NCI-H524 (cell line): Measurements from ENCODE around the gene CCIN.

Experiments
- DNase-seq, 2 experiments: peaks; one replicate each; lab custom pipeline; 2025; lab: John Stamatoyannopoulos, UW

The CCIN gene

DNA sequence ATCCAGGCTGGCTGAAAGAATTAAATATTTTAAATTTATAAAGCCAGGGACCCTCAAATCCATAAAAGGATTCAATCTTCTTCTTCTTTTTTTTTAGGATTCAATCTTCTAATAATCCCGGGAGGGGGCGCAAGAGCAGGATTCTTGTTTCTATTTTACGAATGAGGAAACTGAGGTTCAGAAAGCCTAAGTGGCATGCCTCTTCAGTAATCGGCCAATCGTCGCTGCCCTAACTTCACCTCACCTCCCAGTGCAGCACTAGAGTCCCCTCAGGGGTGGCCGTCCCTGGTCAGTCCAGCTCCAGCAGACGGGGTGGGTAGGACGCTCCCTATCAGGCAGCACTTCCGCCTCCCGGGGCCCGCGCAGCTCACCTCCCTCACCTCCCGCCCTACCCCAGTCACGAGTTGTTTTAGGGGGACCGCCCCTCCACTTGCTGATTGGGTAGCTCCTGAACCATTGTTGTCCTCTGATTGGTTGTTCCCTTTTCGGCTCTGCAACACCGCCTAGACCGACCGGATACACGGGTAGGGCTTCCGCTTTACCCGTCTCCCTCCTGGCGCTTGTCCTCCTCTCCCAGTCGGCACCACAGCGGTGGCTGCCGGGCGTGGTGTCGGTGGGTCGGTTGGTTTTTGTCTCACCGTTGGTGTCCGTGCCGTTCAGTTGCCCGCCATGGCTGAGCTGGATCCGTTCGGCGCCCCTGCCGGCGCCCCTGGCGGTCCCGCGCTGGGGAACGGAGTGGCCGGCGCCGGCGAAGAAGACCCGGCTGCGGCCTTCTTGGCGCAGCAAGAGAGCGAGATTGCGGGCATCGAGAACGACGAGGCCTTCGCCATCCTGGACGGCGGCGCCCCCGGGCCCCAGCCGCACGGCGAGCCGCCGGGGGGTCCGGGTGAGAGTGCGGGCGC lies 21.5 kb downstream of the CCIN start, which contains the start of gene CLTA:
Gene CLTA, plus strand, starts transcription at position 534 of the 902 bp plus-strand sequence. Its CDS starts 136 bp downstream, at position 670.
- DNase-seq: peak; percentile 98

- no peak for DNase-seq
These were observed 22.1 kb downstream of the CCIN start for GRCh38 chr9:36191290-36191645.

DNA sequence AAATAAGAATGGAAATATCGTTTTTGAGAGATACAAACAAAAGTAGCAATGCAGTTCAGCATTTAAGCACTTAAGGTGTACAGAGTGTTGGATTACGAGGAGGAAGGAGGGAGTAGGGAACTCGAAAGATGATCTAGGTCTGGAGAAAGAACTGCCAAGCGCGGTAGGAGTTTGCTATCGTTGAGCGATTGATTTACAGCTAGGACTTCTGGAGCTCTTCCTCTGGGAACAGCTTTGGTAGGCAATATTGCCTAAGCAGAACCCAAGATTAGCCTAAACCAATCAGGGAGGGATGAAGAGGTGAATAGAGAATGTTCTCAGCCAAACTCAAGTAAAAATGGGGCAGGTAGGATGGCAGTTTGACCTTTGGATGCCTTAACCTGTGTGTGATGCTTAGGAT lies 22.5 kb downstream of the CCIN start:
- DNase-seq: no peak

DNA sequence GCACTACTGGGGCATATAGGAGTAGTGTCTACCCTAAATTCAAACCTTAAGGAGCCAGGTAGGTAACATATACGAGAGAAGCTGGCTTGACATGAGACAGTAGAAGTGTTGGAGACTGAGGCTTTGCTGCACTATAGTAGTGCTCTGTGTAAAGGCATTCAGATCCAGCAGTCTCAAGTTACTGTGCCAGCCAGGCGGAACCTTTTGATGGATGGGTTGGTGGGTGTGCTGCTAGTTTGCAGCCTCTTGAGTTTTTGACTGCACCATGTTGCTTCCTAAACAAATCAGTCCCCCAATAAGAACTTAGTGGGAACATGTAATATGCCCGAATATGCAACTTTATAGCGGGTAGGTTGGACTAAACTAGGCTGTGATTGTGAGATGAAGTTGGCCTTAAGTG lies 23.0 kb downstream of the CCIN start:
- no peak for DNase-seq

GRCh38 chr9:36193023-36193422 lies 23.8 kb downstream of the CCIN start:
- DNase-seq: no peak

DNA sequence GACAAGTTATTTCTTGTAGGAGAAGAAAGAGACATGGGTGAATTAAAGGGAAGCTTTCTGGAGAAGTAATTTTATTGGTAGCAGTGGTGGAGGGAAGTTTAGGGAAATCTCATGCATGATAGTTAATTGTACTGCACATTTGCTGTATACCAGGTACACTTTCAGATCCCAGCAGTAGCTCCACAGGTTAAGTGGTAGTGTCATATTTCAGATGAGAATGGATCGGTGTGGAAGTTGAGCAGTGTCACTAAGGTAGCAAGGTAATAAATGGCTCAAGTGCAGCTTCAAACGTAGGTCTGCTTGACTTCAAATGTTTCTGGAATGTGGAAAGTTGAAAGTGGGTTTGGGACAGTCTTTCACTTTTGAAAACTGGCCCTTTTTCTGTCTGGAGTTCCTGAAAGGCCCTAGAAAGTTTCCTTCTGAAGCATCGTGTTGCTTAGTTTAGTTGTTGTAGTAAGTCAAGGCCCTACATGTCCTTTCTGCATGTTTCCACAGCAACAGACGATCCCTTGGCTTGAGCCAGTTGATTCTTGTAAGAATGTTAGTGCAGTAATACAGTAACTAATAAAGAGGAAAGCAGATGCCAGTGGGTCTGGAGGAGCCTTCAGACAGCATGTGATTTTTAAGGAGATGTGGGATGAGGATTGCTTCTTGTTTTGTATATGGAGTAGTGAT lies 25.3 kb downstream of the CCIN start:
- DNase-seq: no peak

DNA sequence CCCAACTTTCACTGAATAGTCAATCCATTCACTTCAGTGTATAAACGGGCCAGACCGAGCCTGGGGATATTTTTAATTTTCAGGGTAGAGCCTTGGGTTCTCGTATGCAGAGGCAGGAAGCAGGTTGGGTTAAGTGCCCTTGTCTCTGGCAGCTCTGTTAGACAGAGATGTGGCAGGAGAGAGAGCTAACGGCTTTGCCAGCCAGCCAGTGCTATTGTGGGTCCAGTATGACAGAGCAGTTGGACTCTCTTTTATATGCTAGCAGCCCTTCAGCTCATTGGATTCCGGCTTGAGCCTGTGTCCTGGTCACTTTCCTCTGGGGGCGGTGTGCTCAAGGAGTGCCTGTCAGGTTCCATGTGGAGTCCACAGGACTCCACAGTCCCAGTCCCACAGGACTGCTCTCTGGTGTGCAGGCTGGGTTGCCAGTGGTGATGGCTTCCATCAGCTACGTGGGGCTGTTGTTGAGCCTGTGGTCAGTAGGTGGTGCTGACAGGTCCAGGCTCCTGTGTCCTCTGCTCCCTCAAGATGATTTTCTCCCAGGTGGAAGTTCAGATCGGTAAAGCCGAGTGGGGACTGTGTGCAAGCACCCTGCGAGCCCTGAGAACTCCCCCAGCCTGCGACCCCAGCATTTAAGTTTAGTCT lies 35.8 kb downstream of the CCIN start:
- DNase-seq: peak in 1 of 2 experiments; percentile 14

DNA sequence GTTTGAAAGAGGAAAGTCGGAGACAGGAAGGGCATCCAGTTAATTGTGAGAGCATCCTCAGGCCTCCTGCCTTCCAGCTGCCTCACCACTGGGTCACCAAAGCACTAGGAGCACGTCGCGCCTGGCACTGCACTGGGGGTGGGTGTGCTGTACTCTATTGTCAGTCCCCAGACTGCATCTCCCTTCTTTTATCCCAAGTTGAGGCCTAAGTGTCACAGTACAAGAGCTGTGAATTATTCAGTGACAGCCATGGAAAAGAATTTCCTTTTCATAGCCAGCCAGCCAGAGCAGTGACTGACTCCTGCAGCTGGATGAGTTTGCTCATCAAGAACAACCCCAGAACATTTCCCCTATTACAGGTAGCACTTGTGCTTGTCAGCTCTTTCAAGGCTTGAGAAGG lies 37.8 kb downstream of the CCIN start:
- no peak for DNase-seq

GRCh38 chr9:36207546-36208012 lies 38.4 kb downstream of the CCIN start:
- no peak for DNase-seq

GRCh38 chr9:36208521-36209253 lies 39.5 kb downstream of the CCIN start:
- no peak for DNase-seq

DNA sequence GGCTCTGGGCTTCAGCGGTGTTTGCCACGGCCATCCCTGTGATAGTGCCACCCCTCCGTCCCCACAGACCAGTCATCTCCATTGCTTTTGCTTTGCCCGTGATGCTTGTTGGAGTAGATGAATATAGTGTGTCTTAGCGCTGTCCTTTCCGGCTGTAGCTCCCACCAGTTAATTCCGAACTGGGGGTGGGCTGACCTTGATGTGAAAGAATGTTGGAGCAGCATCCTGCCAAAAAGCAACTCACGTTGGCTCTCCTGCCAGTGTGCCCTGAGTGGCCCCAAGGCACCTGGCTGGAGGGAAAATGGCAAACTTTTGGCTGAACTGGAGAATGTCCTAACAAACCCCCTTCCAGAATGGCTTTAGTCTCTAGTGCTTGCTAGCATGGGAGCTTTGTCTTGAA lies 41.5 kb downstream of the CCIN start:
- no peak for DNase-seq

DNA sequence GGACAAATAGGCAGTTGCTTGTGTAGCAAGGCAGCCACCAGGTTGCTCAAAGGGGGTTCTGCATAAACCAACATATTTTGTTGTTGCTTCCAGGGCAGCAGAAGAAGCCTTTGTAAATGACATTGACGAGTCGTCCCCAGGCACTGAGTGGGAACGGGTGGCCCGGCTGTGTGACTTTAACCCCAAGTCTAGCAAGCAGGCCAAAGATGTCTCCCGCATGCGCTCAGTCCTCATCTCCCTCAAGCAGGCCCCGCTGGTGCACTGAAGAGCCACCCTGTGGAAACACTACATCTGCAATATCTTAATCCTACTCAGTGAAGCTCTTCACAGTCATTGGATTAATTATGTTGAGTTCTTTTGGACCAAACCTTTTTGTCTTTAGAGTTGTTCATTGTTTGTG lies 42.3 kb downstream of the CCIN start:
- peak in 1 of 2 experiments; percentile 15 for DNase-seq

GRCh38 chr9:36213387-36213786 lies 44.2 kb downstream of the CCIN start:
- DNase-seq: no peak

GRCh38 chr9:36213989-36214388 lies 44.8 kb downstream of the CCIN start:
- DNase-seq: no peak

- peak in 1 of 2 experiments; percentile 31 for DNase-seq
These were observed 45.4 kb downstream of the CCIN start for GRCh38 chr9:36214571-36214970.

GRCh38 chr9:36217256-36217968 lies 48.2 kb downstream of the CCIN start:
- no peak for DNase-seq

- no peak for DNase-seq
These were observed 48.8 kb downstream of the CCIN start for GRCh38 chr9:36218011-36218410.

DNA sequence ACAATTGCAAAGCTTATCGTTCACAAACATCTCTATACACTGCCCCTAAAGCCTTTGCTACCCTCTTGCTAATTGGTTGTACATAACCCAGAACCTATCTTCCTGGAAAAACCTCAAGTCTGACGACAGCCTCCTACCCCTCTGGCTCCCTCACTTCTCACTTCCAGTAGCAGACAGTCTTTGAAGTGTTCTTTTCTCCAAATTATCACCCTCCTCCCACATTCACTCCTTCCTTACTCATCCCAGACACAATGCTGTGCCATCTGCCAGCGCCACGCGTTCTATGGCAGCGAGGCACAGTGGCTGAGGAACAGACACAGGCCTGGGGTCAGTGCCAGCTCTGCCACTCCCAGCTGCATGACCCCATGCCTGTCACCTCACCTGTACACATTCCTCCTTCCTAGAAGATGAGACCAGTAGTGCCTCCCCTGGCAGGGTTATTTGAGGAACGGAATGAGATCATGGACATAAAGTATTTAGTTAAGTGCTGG lies 49.3 kb downstream of the CCIN start:
- DNase-seq: no peak
